Uterus (tissue), 2 donors: Measurements from ENCODE around the gene TNRC18.

Experiments used
- CTCF ChIP-seq, 4 experiments: fragments of 200-600 bp in 2 of 4; fragments of 450-650 bp in 2 of 4; sonication (generic) in 2 of 4; IDR thresholded peaks; one replicate each; pipeline ENCODE4 v1.5.1; 2016 to 2019; ENCODE audit warnings: antibody characterized with exemption in 4 of 4, mild to moderate bottlenecking in 2 of 4, moderate library complexity in 1 of 4
- POLR2A ChIP-seq, 2 donors: fragments of 450-650 bp; IDR thresholded peaks; one replicate each; pipeline ENCODE4 v1.6.1; 2016; ENCODE audit warnings: antibody characterized with exemption in 2 of 2, mild to moderate bottlenecking in 1 of 2, moderate library complexity in 1 of 2

GRCh38 chr7:5439572-5440496 lies 16.2 kb upstream of the TNRC18 start:
- no peak for TF ChIP-seq POLR2A (IDR thresholded peaks at IDR 0.05)
- TF ChIP-seq CTCF (IDR thresholded peaks at IDR 0.05) = no peak
